Lower leg skin (tissue), 3 donors: ENCODE results near the gene DOK5.

ENCODE experiments used
- CTCF ChIP-seq, 3 donors: fragments of 450-650 bp; IDR thresholded peaks; one replicate each; pipeline ENCODE4 v1.5.1; 2016; ENCODE audit warnings: antibody characterized with exemption in 3 of 3, mild to moderate bottlenecking in 3 of 3, moderate library complexity in 2 of 3
- POLR2A ChIP-seq, 2 donors: fragments of 450-650 bp; IDR thresholded peaks; one replicate each; pipeline ENCODE4 v1.6.1; 2016 to 2017; ENCODE audit warnings: antibody characterized with exemption in 2 of 2, mild to moderate bottlenecking in 1 of 2, moderate library complexity in 1 of 2

DNA sequence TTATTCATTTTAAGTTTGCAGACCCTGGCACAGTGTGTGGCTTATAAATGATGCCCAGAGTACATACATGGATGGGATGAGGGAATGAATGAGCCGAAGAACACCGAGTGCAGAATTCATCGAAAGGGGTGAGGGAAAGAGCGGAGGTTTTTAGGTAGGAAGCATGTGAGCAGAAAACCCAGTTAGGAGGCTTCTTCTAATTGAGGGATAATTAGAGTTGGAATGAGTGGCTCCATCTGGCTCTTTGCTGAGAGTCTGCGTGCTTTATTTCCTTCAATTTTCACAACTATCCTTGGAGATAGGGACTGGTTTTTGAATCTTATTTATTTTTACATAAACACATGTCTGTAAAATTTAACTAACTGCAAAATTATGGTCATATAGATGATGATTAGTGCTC, 150.7 kb downstream of the DOK5 start:
- no peak for TF ChIP-seq CTCF (IDR thresholded peaks at IDR 0.05)
- no peak for TF ChIP-seq POLR2A (IDR thresholded peaks at IDR 0.05)
